HG03066 (cell line): ENCODE measurements around the gene FDCSP.
"Not testable (repeated sequence)": the region's sequence is repeated elsewhere in the genome, so short reads cannot be mapped to it uniquely, and the experiment has no call there.

Experiments used
- ATAC-seq: cut with Tn5 transposase; IDR thresholded peaks from one replicate; pipeline ENCODE4 v1.9.1; 2021; ENCODE audit warnings: low read depth; ENCODE audit not compliant: unreplicated experiment

The FDCSP gene

GRCh38 chr4:70239131-70239883, 13.4 kb downstream of the FDCSP start:
- ATAC-seq = no peak

DNA sequence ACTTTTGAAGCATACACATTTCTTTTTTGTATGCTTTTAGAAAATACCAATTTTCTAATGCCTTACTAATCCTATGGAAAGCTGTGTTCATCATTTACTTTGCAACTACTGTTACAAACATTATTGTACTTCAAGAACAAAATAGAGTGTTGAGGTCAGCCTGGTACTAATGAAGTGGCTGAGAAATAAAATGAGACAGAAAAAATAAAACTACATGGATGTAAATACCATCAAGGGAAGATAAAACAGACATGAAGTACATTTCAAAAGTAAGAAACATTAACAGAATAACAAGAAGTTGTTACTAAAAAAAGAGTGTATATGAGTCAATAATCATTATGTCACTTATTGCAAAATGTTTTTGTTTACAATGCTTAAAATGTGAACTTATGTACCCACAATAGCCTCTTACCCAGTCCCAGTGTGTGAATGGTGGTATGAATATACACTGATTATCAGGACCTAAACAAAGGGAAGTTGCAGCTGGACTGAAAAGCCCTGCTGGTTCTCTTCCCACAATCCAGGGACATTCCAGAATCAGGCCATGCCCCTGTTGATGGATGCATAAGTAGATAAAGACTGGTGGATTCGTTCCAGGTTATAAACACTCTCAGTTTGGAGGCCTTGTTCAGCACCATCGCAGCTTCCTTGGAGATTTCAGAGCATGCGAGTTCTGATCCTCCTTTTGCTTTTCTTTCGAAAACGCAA, 14.1 kb downstream of the FDCSP start:
- no peak for ATAC-seq

DNA sequence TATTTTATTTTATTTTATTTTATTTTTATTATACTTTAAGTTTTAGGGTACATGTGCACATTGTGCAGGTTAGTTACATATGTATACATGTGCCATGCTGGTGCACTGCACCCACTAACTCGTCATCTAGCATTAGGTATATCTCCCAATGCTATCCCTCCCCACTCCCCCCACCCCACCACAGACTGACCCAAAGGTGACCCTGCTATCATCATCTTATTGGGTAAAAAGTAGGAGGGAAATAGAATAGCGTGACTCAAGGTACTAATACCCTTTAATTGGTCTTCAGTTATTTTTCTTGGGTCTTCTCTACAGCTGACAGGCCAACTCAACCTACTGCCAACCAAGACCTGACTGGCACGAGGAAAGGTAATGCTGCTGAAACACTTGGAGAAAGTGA, 16.4 kb downstream of the FDCSP start, which contains the start of gene CSN3:
Gene CSN3 (plus strand): TSS at position 301 of the 400 bp plus-strand sequence. CDS start 2,223 bp downstream, outside the sequence.
- ATAC-seq = not testable (repeated sequence)

GRCh38 chr4:70243091-70243490, 17.2 kb downstream of the FDCSP start:
- ATAC-seq = no peak

DNA sequence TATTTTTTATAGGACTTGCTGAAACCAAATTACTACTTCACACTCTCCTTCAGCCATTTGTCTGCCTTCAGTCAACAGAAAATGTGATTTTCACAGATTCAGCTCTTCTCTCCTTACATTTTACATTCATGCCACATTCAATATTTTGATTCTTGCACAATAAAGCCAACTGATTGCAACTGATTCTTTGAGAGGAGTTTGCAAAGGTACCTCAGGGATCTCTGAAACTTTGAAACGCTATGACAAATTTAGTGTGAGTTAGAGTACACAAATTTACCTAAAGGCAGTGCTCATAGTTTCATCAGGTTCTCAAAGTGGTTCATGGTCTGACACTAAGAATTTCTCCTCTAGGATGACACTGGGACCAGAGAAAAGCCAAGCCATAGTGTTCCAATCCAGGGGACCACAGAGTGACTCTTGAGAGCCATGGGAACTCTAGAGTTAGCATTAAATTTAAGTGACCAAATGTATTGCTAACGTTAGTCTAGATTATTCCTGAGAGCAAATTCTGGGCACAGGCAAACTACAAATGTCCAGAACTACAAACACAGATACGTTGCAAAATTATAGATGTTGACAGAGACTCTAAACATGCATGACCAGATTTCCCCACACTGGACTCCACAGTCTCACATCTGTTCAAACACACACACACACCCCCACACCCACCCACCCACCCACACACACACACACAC, 25.5 kb downstream of the FDCSP start:
- no peak for ATAC-seq

DNA sequence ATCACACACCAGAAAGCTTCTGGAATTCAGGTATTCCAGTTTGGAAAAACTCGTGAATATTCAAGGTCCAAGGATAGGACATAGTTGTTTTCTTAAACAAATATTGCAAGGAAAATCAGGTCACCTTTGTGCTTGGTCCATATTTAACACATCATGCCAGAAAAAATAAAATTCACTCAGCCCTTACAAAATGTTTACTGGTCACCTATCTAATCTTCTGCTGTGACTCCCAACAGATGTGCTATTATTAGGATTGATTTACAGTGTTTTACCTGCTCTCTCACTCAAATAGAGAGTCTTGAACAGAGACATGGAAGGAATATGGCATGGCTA, 26.0 kb downstream of the FDCSP start:
- ATAC-seq = no peak

DNA sequence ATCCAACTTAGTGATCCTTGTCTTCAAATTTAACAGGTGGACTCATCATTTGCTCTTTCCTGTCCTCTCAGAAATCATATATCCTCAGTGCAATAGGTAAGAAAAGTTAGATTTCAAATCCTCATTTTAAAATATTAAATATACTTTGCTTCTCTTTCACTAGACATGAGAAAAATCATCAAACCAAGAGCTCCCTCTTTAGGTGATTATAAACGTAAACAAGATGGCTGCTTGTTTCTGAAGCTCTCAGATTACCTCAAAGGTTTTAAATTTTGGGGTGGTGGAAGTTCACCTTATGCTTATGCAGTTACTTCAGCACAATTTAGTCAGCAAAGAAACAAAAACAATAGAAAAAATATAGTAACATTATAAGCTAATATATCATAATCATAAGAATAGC, 43.8 kb downstream of the FDCSP start:
- ATAC-seq = no peak

DNA sequence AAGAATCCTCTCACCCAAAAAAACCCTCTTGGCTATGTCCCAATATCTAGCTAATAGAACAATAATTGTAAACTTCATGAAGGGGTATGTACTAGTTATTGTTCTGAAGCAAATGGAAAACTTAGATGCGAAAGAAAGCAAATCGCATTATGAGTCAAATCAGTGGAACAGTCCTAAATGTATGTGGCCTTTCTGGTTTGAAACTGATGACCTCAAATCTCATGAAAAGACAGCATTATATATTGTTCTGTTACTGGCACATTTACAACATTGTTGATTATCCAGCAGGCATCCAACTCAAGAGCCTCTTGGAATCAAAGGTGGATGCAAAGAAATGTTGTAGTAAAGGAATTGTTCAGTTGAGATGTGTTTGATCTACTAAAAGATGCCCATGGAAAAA, 51.2 kb downstream of the FDCSP start:
- ATAC-seq = no peak

DNA sequence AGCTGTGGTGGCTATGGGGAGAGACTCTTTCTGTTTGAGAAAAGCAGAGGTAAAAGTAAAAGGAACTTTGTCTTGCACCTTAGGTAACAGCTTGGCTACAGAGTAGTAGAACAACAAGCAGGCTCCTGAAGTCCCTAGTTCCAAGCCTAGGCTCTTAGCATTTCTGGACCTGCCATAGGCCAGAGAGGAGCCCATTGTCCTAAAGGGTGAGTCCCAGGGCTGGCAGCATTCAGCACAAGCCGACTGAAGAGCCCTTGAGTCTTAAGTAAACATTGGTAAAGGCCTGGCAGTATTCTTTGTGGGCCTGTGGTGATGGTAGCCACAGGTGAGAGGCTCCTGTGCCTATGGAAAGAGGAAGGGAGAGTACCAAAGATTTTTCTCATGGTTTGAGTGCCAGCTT, 54.6 kb downstream of the FDCSP start:
- ATAC-seq = no peak
